Ovary (tissue), 3 donors: ENCODE measurements around the gene EEIG1.

Experiments
- POLR2A ChIP-seq: fragments of 450-650 bp; IDR thresholded peaks from one replicate; pipeline ENCODE4 v1.6.1; 2017; ENCODE audit warnings: antibody characterized with exemption, mild to moderate bottlenecking, moderate library complexity
- TF ChIP-seq, protein P1 (sequence below), 3 donors: fragments of 450-650 bp in 2 of 3; fragments of 200-600 bp in 1 of 3; IDR thresholded peaks; one replicate each; pipeline versions ENCODE4 v1.5.1 to v1.8.0; 2016 to 2022; ENCODE audit warnings: antibody characterized with exemption in 3 of 3, mild to moderate bottlenecking in 1 of 3
- donor health status: DM: no; HTN: no; CAD: no.

- TF ChIP-seq, protein P1, sequence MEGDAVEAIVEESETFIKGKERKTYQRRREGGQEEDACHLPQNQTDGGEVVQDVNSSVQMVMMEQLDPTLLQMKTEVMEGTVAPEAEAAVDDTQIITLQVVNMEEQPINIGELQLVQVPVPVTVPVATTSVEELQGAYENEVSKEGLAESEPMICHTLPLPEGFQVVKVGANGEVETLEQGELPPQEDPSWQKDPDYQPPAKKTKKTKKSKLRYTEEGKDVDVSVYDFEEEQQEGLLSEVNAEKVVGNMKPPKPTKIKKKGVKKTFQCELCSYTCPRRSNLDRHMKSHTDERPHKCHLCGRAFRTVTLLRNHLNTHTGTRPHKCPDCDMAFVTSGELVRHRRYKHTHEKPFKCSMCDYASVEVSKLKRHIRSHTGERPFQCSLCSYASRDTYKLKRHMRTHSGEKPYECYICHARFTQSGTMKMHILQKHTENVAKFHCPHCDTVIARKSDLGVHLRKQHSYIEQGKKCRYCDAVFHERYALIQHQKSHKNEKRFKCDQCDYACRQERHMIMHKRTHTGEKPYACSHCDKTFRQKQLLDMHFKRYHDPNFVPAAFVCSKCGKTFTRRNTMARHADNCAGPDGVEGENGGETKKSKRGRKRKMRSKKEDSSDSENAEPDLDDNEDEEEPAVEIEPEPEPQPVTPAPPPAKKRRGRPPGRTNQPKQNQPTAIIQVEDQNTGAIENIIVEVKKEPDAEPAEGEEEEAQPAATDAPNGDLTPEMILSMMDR (IDR thresholded peaks at IDR 0.05), result no peak
- TF ChIP-seq POLR2A, result no peak
These were observed 9.8 kb upstream of the EEIG1 start for GRCh38 chr9:127990554-127990953.
